Ectodermal cell (in vitro differentiated cells): ENCODE data around the gene C16orf95.

Source experiments
- H3K27ac ChIP-seq: 2 replicates; pipeline ENCODE4 v1.7.0; 2013; ENCODE audit warnings: mild to moderate bottlenecking, low read depth, low read length; ENCODE audit not compliant: insufficient read depth, poor library complexity, severe bottlenecking
- H3K27me3 ChIP-seq: 2 replicates; pipeline ENCODE4 v1.7.0; 2013; ENCODE audit warnings: mild to moderate bottlenecking, low read length; ENCODE audit not compliant: insufficient read depth, control insufficient read depth, poor library complexity, severe bottlenecking
- H3K36me3 ChIP-seq: one replicate; pipeline ENCODE4 v1.7.0; 2013; ENCODE audit warnings: low read length; ENCODE audit not compliant: control insufficient read depth, insufficient read depth
- H3K4me1 ChIP-seq: one replicate; pipeline ENCODE4 v1.7.0; 2013; ENCODE audit warnings: low read length; ENCODE audit not compliant: control insufficient read depth, insufficient read depth
- H3K4me3 ChIP-seq: 2 replicates; pipeline ENCODE4 v1.7.0; 2013; ENCODE audit warnings: low read depth, low read length, control low read depth; ENCODE audit not compliant: insufficient read depth
- H3K9me3 ChIP-seq: 2 replicates; pipeline ENCODE4 v1.7.0; 2013; ENCODE audit warnings: mild to moderate bottlenecking, low read length, moderate library complexity; ENCODE audit not compliant: control insufficient read depth
- WGBS, 2 experiments: methylation state at CpG; one replicate each; pipeline ENCODE4 v1.1.7; 2013; ENCODE audit warnings: missing lambda C conversion rate in 2 of 2; 5-methylcytosine and 5-hydroxymethylcytosine counted together

Gene C16orf95

GRCh38 chr16:87293990-87294389 lies 23.2 kb downstream of the C16orf95 start:
- no peaks in the 10 kb centered on the region for H3K27me3 ChIP-seq
- H3K4me1 ChIP-seq, result no peaks in the 10 kb centered on the region
- H3K36me3 ChIP-seq, result no peaks in the 10 kb centered on the region
- no peak overlapping the region for H3K27ac ChIP-seq
- 91 to 94% methylated on average over 3 of the region's 3 CpGs for WGBS, 2 experiments
- no peak overlapping the region for H3K4me3 ChIP-seq
- no peaks in the 10 kb centered on the region for H3K9me3 ChIP-seq

- Histone ChIP-seq H3K36me3 (no peaks in the 10 kb centered on the region), H3K4me3 (no peak overlapping the region), H3K27ac (no peak overlapping the region), H3K4me1 (no peaks in the 10 kb centered on the region), H3K27me3 (no peaks in the 10 kb centered on the region), H3K9me3 (no peaks in the 10 kb centered on the region)
- WGBS, 2 experiments, result 97 to 99% methylated on average over 6 of the region's 6 CpGs
These were observed 25.2 kb downstream of the C16orf95 start for GRCh38 chr16:87291944-87292343.

- no peak overlapping the region for H3K27ac ChIP-seq
- WGBS, 2 experiments, result 92 to 93% methylated on average over 7 of the region's 7 CpGs
- no peaks in the 10 kb centered on the region for H3K36me3 ChIP-seq
- H3K4me3 ChIP-seq, result no peak overlapping the region
- no peaks in the 10 kb centered on the region for H3K27me3 ChIP-seq
- no peaks in the 10 kb centered on the region for H3K4me1 ChIP-seq
- H3K9me3 ChIP-seq, result no peaks in the 10 kb centered on the region
These were observed 28.3 kb downstream of the C16orf95 start for GRCh38 chr16:87288753-87289362.

- H3K4me3 ChIP-seq, result no peak overlapping the region
These were observed 30.2 kb downstream of the C16orf95 start for GRCh38 chr16:87286839-87287626.

GRCh38 chr16:87284183-87284582 lies 33.0 kb downstream of the C16orf95 start:
- H3K36me3 ChIP-seq, result no peaks in the 10 kb centered on the region
- no peaks in the 10 kb centered on the region for H3K27me3 ChIP-seq
- H3K4me1 ChIP-seq, result no peaks in the 10 kb centered on the region
- H3K27ac ChIP-seq, result no peak overlapping the region
- WGBS, 2 experiments, result 73 to 75% methylated on average over 2 of the region's 2 CpGs
- no peaks in the 10 kb centered on the region for H3K9me3 ChIP-seq
- H3K4me3 ChIP-seq, result no peak overlapping the region

More at GRCh38 chr16:87286839-87287626, 30.2 kb downstream of the C16orf95 start:
- 82 to 92% methylated on average over 2 to 6 of the region's 8 CpGs for WGBS, 2 experiments
- H3K36me3 ChIP-seq, result no peaks in the 10 kb centered on the region
- no peaks in the 10 kb centered on the region for H3K9me3 ChIP-seq
- no peaks in the 10 kb centered on the region for H3K4me1 ChIP-seq
- H3K27ac ChIP-seq, result no peak overlapping the region
- H3K27me3 ChIP-seq, result no peaks in the 10 kb centered on the region

GRCh38 chr16:87279094-87279658 lies 38.0 kb downstream of the C16orf95 start:
- peaks cover 14% of the 10 kb centered on the region for H3K4me1 ChIP-seq
- no peaks in the 10 kb centered on the region for H3K27me3 ChIP-seq
- no peaks in the 10 kb centered on the region for H3K36me3 ChIP-seq
- WGBS, 2 experiments, result 84 to 88% methylated on average over 18 of the region's 18 CpGs
- H3K27ac ChIP-seq, result no peak overlapping the region
- H3K4me3 ChIP-seq, result no peak overlapping the region
- no peaks in the 10 kb centered on the region for H3K9me3 ChIP-seq

- 57 to 58% methylated on average over 38 of the region's 38 CpGs for WGBS, 2 experiments
- Histone ChIP-seq H3K27me3 (no peaks in the 10 kb centered on the region), H3K9me3 (no peaks in the 10 kb centered on the region), H3K4me1 (peaks cover 14% of the 10 kb centered on the region), H3K27ac (no peak overlapping the region), H3K4me3 (no peak overlapping the region), H3K36me3 (no peaks in the 10 kb centered on the region)
These were observed 38.8 kb downstream of the C16orf95 start for GRCh38 chr16:87278191-87279093.

- 90 to 94% methylated on average over 11 of the region's 11 CpGs for WGBS, 2 experiments
- Histone ChIP-seq H3K36me3 (no peaks in the 10 kb centered on the region), H3K27ac (no peak overlapping the region), H3K27me3 (no peaks in the 10 kb centered on the region), H3K4me1 (peaks cover 14% of the 10 kb centered on the region), H3K9me3 (no peaks in the 10 kb centered on the region), H3K4me3 (no peak overlapping the region)
These were observed 40.3 kb downstream of the C16orf95 start for GRCh38 chr16:87276924-87277323.

GRCh38 chr16:87276091-87276701 lies 41.0 kb downstream of the C16orf95 start:
- 86 to 88% methylated on average over 16 of the region's 16 CpGs for WGBS, 2 experiments
- Histone ChIP-seq H3K36me3 (no peaks in the 10 kb centered on the region), H3K27ac (no peak overlapping the region), H3K27me3 (no peaks in the 10 kb centered on the region), H3K9me3 (no peaks in the 10 kb centered on the region), H3K4me1 (peaks cover 14% of the 10 kb centered on the region), H3K4me3 (no peak overlapping the region)
